HepG2 (cell line): ENCODE data around the gene KHK. TPM values are rescaled to one million over a fixed set of nuclear protein-coding genes. Genes with fewer than 3 reads are reported as not detected.

Experiments
- AGO1 ChIP-seq: fragments of 200-400 bp; formaldehyde crosslinking; IDR thresholded peaks from 2 replicates; pipeline ENCODE4 v1.6.1; 2017; ENCODE audit warnings: mild to moderate bottlenecking, low read depth, low read length, moderate library complexity; ENCODE audit not compliant: poor library complexity, severe bottlenecking
- AGO2 ChIP-seq: fragments of 200-400 bp; formaldehyde crosslinking; optimal IDR thresholded peaks from 2 replicates; pipeline ENCODE3; 2017; ENCODE audit warnings: mild to moderate bottlenecking, low read depth, low read length, moderate library complexity
- ATF4 ChIP-seq, 2 experiments: fragments of 450-650 bp in 1 of 2; sonication (generic) in 1 of 2; formaldehyde crosslinking; IDR thresholded peaks; 2 replicates each; pipeline versions ENCODE4 v1.5.0 to v1.8.0; 2020 to 2022; ENCODE audit warnings: mild to moderate bottlenecking in 1 of 2, missing genetic modification reagents in 1 of 2
- CENPT ChIP-seq: sonication (generic); formaldehyde crosslinking; IDR thresholded peaks from 2 replicates; pipeline ENCODE4 v1.8.0; 2022; ENCODE audit warnings: low read depth, mild to moderate bottlenecking, moderate library complexity, missing genetic modification reagents
- FOSL2 ChIP-seq: sonication (generic); formaldehyde crosslinking; IDR thresholded peaks from 2 replicates; pipeline ENCODE4 v1.4.0; 2020; ENCODE audit warnings: missing genetic modification reagents
- KDM2A ChIP-seq: sonication (generic); formaldehyde crosslinking; IDR thresholded peaks from 2 replicates; pipeline ENCODE4 v1.4.0; 2020; ENCODE audit warnings: low read depth, missing genetic modification reagents, borderline replicate concordance
- KDM5B ChIP-seq: sonication (generic); formaldehyde crosslinking; IDR thresholded peaks from 2 replicates; pipeline ENCODE4 v1.4.0; 2020; ENCODE audit warnings: missing genetic modification reagents, mild to moderate bottlenecking, borderline replicate concordance
- PCBP1 ChIP-seq: fragments of 200-400 bp; formaldehyde crosslinking; IDR thresholded peaks from 2 replicates; pipeline ENCODE4 v1.6.1; 2017; ENCODE audit warnings: mild to moderate bottlenecking, low read depth, low read length, borderline replicate concordance
- POLR2A ChIP-seq, 2 experiments: IDR thresholded peaks; 2 replicates each; pipeline ENCODE4 v1.6.1; 2011; ENCODE audit warnings: low read depth in 2 of 2, low read length in 2 of 2, mild to moderate bottlenecking in 1 of 2, moderate library complexity in 1 of 2; ENCODE audit not compliant: insufficient read depth in 1 of 2
- RAD21 ChIP-seq: fragments of 450-650 bp; formaldehyde crosslinking; IDR thresholded peaks from 2 replicates; pipeline ENCODE4 v1.5.0; 2020; ENCODE audit warnings: mild to moderate bottlenecking
- RBFOX2 ChIP-seq: fragments of 200-400 bp; formaldehyde crosslinking; IDR thresholded peaks from 2 replicates; pipeline ENCODE4 v1.6.1; 2017; ENCODE audit warnings: low read depth, mild to moderate bottlenecking, low read length
- TFDP2 ChIP-seq: sonication (generic); formaldehyde crosslinking; IDR thresholded peaks from 2 replicates; pipeline ENCODE4 v1.4.0; 2020; ENCODE audit warnings: missing genetic modification reagents
- U2AF1 ChIP-seq: fragments of 200-400 bp; formaldehyde crosslinking; optimal IDR thresholded peaks from 2 replicates; pipeline ENCODE3; 2017; ENCODE audit warnings: mild to moderate bottlenecking, low read depth, low read length
- ZBTB37 ChIP-seq: sonication (generic); formaldehyde crosslinking; IDR thresholded peaks from 2 replicates; pipeline ENCODE4 v1.4.0; 2020; ENCODE audit warnings: mild to moderate bottlenecking, missing genetic modification reagents
- ZBTB42 ChIP-seq: sonication (generic); formaldehyde crosslinking; IDR thresholded peaks from 2 replicates; pipeline ENCODE4 v1.5.0; 2020; ENCODE audit warnings: mild to moderate bottlenecking, missing genetic modification reagents
- ZNF546 ChIP-seq: sonication (generic); formaldehyde crosslinking; conservative IDR thresholded peaks from 2 replicates; pipeline ENCODE4 v1.8.1; 2023; ENCODE audit warnings: mild to moderate bottlenecking, missing genetic modification reagents
- ZNF605 ChIP-seq: sonication (generic); formaldehyde crosslinking; IDR thresholded peaks from 2 replicates; pipeline ENCODE4 v1.8.0; 2022; ENCODE audit warnings: mild to moderate bottlenecking, missing genetic modification reagents
- ZNF816 ChIP-seq: sonication (generic); formaldehyde crosslinking; IDR thresholded peaks from 2 replicates; pipeline ENCODE4 v1.8.0; 2022; ENCODE audit warnings: missing genetic modification reagents, mild to moderate bottlenecking, borderline replicate concordance
- polyA plus RNA-seq, 8 experiments: library from polyadenylated mRNA; depleted of rRNA in 3 of 8; stranded (reverse) in 7 of 8; unstranded in 1 of 8; fragments of >200 nt; fragmentation: Illumina TruSeq in 4 of 8; extraction: Trizol in 4 of 8; gene quantifications; 2 replicates each; pipeline versions ENCODE4 v1.2.1 to v1.2.3, GENCODE V29; 2011 to 2016; ENCODE audit warnings: low read depth in 4 of 8, missing spikeins in 1 of 8, mixed read lengths in 1 of 8; ENCODE audit not compliant: insufficient read depth in 1 of 8
- total RNA-seq, 5 experiments: library from RNA; depleted of rRNA; stranded (reverse); fragments of >200 nt; fragmentation: Illumina TruSeq; extraction: Trizol; gene quantifications; 2 replicates each; pipeline ENCODE4 v1.2.3, GENCODE V29; 2016; ENCODE audit warnings: low read depth in 1 of 5
- TF ChIP-seq, protein P1 (sequence below): sonication (generic); formaldehyde crosslinking; IDR thresholded peaks from 2 replicates; pipeline ENCODE4 v1.5.1; 2020; ENCODE audit warnings: mild to moderate bottlenecking, missing genetic modification reagents, moderate library complexity

Gene KHK
- total and polyA plus RNA-seq, 2 of the 13 experiments (the other 11 are each of a cell fraction or from before 2014, with no cell fraction given): 40.9 to 99.2 TPM

GRCh38 chr2:27051902-27052645, 34.5 kb upstream of the KHK start (continued):
- no peak for TF ChIP-seq U2AF1
- 0 out of 2 replicates have a peak, but pooled peaks have one; percentile 5 for TF ChIP-seq PCBP1
- 0 out of 2 replicates have a peak, but pooled peaks have one; percentile 6 for TF ChIP-seq ZNF546
- TF ChIP-seq POLR2A (IDR thresholded peaks at IDR 0.05; ENCODE audit: insufficient read depth in 1 of 2, low read depth in 2 of 2, low read length in 2 of 2): 0 out of 4 replicates have a peak, but pooled peaks have one; percentile 5 to 35
- TF ChIP-seq ATF4 (CRISPR knock-in tag; IDR thresholded peaks at IDR 0.05): no peak
- peak; percentile 3; the same call in 1 of the 2 replicates for TF ChIP-seq ZNF816 (CRISPR knock-in tag)
- peak; percentile 67; the same call in 1 of the 2 replicates for TF ChIP-seq KDM2A (CRISPR knock-in tag)
- TF ChIP-seq AGO2: peak; percentile 87
- TF ChIP-seq FOSL2 (CRISPR knock-in tag): 0 out of 2 replicates have a peak, but pooled peaks have one; percentile 16
- TF ChIP-seq AGO1: peak; percentile 11
- TF ChIP-seq ZBTB42 (CRISPR knock-in tag): no peak
- no peak for TF ChIP-seq ZBTB37
- TF ChIP-seq, protein P1, sequence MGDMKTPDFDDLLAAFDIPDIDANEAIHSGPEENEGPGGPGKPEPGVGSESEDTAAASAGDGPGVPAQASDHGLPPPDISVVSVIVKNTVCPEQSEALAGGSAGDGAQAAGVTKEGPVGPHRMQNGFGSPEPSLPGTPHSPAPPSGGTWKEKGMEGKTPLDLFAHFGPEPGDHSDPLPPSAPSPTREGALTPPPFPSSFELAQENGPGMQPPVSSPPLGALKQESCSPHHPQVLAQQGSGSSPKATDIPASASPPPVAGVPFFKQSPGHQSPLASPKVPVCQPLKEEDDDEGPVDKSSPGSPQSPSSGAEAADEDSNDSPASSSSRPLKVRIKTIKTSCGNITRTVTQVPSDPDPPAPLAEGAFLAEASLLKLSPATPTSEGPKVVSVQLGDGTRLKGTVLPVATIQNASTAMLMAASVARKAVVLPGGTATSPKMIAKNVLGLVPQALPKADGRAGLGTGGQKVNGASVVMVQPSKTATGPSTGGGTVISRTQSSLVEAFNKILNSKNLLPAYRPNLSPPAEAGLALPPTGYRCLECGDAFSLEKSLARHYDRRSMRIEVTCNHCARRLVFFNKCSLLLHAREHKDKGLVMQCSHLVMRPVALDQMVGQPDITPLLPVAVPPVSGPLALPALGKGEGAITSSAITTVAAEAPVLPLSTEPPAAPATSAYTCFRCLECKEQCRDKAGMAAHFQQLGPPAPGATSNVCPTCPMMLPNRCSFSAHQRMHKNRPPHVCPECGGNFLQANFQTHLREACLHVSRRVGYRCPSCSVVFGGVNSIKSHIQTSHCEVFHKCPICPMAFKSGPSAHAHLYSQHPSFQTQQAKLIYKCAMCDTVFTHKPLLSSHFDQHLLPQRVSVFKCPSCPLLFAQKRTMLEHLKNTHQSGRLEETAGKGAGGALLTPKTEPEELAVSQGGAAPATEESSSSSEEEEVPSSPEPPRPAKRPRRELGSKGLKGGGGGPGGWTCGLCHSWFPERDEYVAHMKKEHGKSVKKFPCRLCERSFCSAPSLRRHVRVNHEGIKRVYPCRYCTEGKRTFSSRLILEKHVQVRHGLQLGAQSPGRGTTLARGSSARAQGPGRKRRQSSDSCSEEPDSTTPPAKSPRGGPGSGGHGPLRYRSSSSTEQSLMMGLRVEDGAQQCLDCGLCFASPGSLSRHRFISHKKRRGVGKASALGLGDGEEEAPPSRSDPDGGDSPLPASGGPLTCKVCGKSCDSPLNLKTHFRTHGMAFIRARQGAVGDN: peak; percentile 31; the same call in 1 of the 2 replicates
- TF ChIP-seq ZNF605 (CRISPR knock-in tag): peak; percentile 3; the same call in 1 of the 2 replicates
- peak; percentile 54; the same call in 1 of the 2 replicates for TF ChIP-seq RBFOX2
- 0 out of 2 replicates have a peak, but pooled peaks have one; percentile 5 for TF ChIP-seq KDM5B
- 0 out of 2 replicates have a peak, but pooled peaks have one; percentile 7 for TF ChIP-seq RAD21
- TF ChIP-seq CENPT (CRISPR knock-in tag): 0 out of 2 replicates have a peak, but pooled peaks have one; percentile 63
- no peak for TF ChIP-seq TFDP2
